GM18498 (cell line): ENCODE results near the gene RPS13.
A peak's percentile ranks its signal among the peaks of the same experiment; 100 is the strongest.
"Not testable (repeated sequence)": the region's sequence is repeated elsewhere in the genome, so short reads cannot be mapped to it uniquely, and the experiment has no call there.

Source experiments
- ATAC-seq: cut with Tn5 transposase; IDR thresholded peaks from one replicate; pipeline ENCODE4 v1.9.1; 2021; ENCODE audit warnings: mild to moderate bottlenecking, moderate library complexity; ENCODE audit not compliant: unreplicated experiment

Gene RPS13

GRCh38 chr11:17077520-17078401 is at the start of gene RPS13:
Gene RPS13 (minus strand): TSS chr11:17077667. CDS start chr11:17077641, 26 bp downstream.
- peak; percentile 95 for ATAC-seq

- ATAC-seq: no peak
Measured at GRCh38 chr11:17121981-17122380, 44.5 kb upstream of the RPS13 start.

- ATAC-seq: no peak
Measured at GRCh38 chr11:17117262-17117661, 39.8 kb upstream of the RPS13 start.

- no peak for ATAC-seq
Measured at GRCh38 chr11:17116117-17116516, 38.6 kb upstream of the RPS13 start.

GRCh38 chr11:17107745-17108144 is 30.3 kb upstream of the RPS13 start:
- ATAC-seq: not testable (repeated sequence)

- ATAC-seq: not testable (repeated sequence)
Measured at GRCh38 chr11:17105404-17106040, 28.1 kb upstream of the RPS13 start.

- ATAC-seq: no peak
Measured at GRCh38 chr11:17102462-17102861, 25.0 kb upstream of the RPS13 start.

- no peak for ATAC-seq
Measured at GRCh38 chr11:17098658-17099057, 21.2 kb upstream of the RPS13 start.

GRCh38 chr11:17098038-17098437 is 20.6 kb upstream of the RPS13 start:
- ATAC-seq: no peak

GRCh38 chr11:17085976-17086375 is 8.5 kb upstream of the RPS13 start:
- ATAC-seq: not testable (repeated sequence)

GRCh38 chr11:17077240-17077519 is 287 bp downstream of the RPS13 start:
- ATAC-seq: peak; percentile 23

GRCh38 chr11:17076517-17077239 is 789 bp downstream of the RPS13 start:
- no peak for ATAC-seq

- no peak for ATAC-seq
Measured at GRCh38 chr11:17075506-17075905, 2.0 kb downstream of the RPS13 start.

- ATAC-seq: no peak
Measured at GRCh38 chr11:17073370-17074027, 4.0 kb downstream of the RPS13 start.

GRCh38 chr11:17067417-17067816 is 10.1 kb downstream of the RPS13 start:
- ATAC-seq: no peak

GRCh38 chr11:17066691-17067090 is 10.8 kb downstream of the RPS13 start:
- no peak for ATAC-seq

- peak; percentile 76 for ATAC-seq
Measured at GRCh38 chr11:17063171-17064002, 14.1 kb downstream of the RPS13 start.

- not testable (repeated sequence) for ATAC-seq
Measured at GRCh38 chr11:17051146-17051545, 26.3 kb downstream of the RPS13 start.

GRCh38 chr11:17048491-17048890 is 29.0 kb downstream of the RPS13 start:
- ATAC-seq: not testable (repeated sequence)

- ATAC-seq: no peak
Measured at GRCh38 chr11:17046690-17047089, 30.8 kb downstream of the RPS13 start.
